MM.1S (cell line): ENCODE measurements around the gene USP20.

Experiments used
- DNase-seq: peaks from one replicate; pipeline ENCODE4 v3.0.0-alpha.2; 2015
- H2AFZ ChIP-seq: fragments of 300-600 bp; sonication (generic); 2 replicates; pipeline ENCODE4 v1.6.0; 2016; ENCODE audit warnings: antibody characterized with exemption, low read length
- H3F3A ChIP-seq: fragments of 300-600 bp; sonication (generic); 2 replicates; pipeline ENCODE4 v1.6.1; 2016; ENCODE audit warnings: mild to moderate bottlenecking, antibody characterized with exemption, low read length, moderate library complexity, mixed read lengths; ENCODE audit not compliant: insufficient read depth
- H3K27ac ChIP-seq: fragments of 300-600 bp; sonication (generic); 2 replicates; pipeline ENCODE4 v1.5.1; 2016; ENCODE audit warnings: mild to moderate bottlenecking, low read length
- H3K27me3 ChIP-seq: fragments of 300-600 bp; sonication (generic); replicated peaks from 2 replicates; pipeline ENCODE4 v1.6.0; 2016; ENCODE audit warnings: low read length; ENCODE audit not compliant: insufficient read depth
- H3K36me3 ChIP-seq: fragments of 300-600 bp; sonication (generic); replicated peaks from 2 replicates; pipeline ENCODE4 v1.6.1; 2016; ENCODE audit warnings: mild to moderate bottlenecking, low read length, mixed read lengths; ENCODE audit not compliant: insufficient read depth
- H3K4me1 ChIP-seq: fragments of 300-600 bp; sonication (generic); 2 replicates; pipeline ENCODE4 v1.6.1; 2016; ENCODE audit warnings: low read length, mixed read lengths
- H3K4me2 ChIP-seq: fragments of 300-600 bp; sonication (generic); 2 replicates; pipeline ENCODE4 v1.6.0; 2016; ENCODE audit warnings: low read depth, low read length
- H3K4me3 ChIP-seq: fragments of 300-600 bp; sonication (generic); 2 replicates; pipeline ENCODE4 v1.5.1; 2016; ENCODE audit warnings: low read length, mixed read lengths
- H3K79me2 ChIP-seq: fragments of 300-600 bp; sonication (generic); 2 replicates; pipeline ENCODE4 v1.6.1; 2016; ENCODE audit warnings: mixed run types, low read length, mixed read lengths
- H3K9ac ChIP-seq: fragments of 300-600 bp; sonication (generic); 2 replicates; pipeline ENCODE4 v1.6.1; 2016; ENCODE audit warnings: low read length, mixed read lengths
- H3K9me2 ChIP-seq: fragments of 300-600 bp; sonication (generic); replicated peaks from 2 replicates; pipeline ENCODE4 v1.6.1; 2016; ENCODE audit warnings: mild to moderate bottlenecking, low read length, mixed read lengths; ENCODE audit not compliant: insufficient read depth
- H3K9me3 ChIP-seq: fragments of 300-600 bp; sonication (generic); replicated peaks from 2 replicates; pipeline ENCODE4 v1.6.1; 2016; ENCODE audit warnings: mild to moderate bottlenecking, low read length, mixed read lengths; ENCODE audit not compliant: insufficient read depth
- H4K20me1 ChIP-seq: fragments of 300-600 bp; sonication (generic); 2 replicates; pipeline ENCODE4 v1.6.1; 2016; ENCODE audit warnings: mild to moderate bottlenecking, low read length, moderate library complexity, mixed read lengths; ENCODE audit not compliant: insufficient read depth
- EZH2 ChIP-seq: fragments of 300-600 bp; sonication (generic); optimal IDR thresholded peaks from 2 replicates; pipeline ENCODE3; 2017; ENCODE audit warnings: low read depth, mild to moderate bottlenecking, antibody characterized with exemption, low read length, mixed read lengths
- EZH2phosphoT487 ChIP-seq: fragments of 300-600 bp; sonication (generic); IDR thresholded peaks from 2 replicates; pipeline ENCODE4 v1.6.1; 2018; ENCODE audit warnings: antibody characterized with exemption, low read length
- TF ChIP-seq, protein P1 (sequence below): fragments of 300-600 bp; sonication (generic); IDR thresholded peaks from 2 replicates; pipeline ENCODE4 v1.5.1; 2016; ENCODE audit warnings: antibody characterized with exemption, low read length, mixed read lengths

Gene USP20

DNA sequence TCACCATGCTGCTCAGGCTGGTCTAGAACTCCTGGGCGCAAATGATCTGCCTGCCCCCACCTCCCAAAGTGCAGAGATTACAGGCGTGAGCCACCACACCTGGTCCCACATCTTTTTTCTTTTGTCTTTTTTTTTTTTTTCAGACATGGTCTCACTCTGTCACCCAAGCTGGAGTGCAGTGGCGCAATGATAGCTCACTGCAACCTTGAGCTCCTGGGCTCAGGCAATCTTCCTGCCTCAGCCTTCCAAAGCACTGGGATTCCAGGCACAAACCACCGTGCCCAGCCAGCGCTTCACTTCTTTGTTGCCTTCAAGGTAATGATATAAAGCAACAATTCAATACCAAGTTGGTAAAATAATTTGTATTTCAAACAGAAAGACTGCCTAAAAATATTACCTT, 78.8 kb downstream of the USP20 start:
- no peaks in the 10 kb centered on the region for H3K36me3 ChIP-seq
- no peak for DNase-seq
- no peaks in the 10 kb centered on the region for H3K9me3 ChIP-seq
- H3F3A ChIP-seq, result peaks cover 2% of the 10 kb centered on the region
- H3K27me3 ChIP-seq, result no peaks in the 10 kb centered on the region
- no peak overlapping the region for H3K27ac ChIP-seq
- peaks cover 11% of the 10 kb centered on the region for H3K4me1 ChIP-seq
- TF ChIP-seq, protein P1, sequence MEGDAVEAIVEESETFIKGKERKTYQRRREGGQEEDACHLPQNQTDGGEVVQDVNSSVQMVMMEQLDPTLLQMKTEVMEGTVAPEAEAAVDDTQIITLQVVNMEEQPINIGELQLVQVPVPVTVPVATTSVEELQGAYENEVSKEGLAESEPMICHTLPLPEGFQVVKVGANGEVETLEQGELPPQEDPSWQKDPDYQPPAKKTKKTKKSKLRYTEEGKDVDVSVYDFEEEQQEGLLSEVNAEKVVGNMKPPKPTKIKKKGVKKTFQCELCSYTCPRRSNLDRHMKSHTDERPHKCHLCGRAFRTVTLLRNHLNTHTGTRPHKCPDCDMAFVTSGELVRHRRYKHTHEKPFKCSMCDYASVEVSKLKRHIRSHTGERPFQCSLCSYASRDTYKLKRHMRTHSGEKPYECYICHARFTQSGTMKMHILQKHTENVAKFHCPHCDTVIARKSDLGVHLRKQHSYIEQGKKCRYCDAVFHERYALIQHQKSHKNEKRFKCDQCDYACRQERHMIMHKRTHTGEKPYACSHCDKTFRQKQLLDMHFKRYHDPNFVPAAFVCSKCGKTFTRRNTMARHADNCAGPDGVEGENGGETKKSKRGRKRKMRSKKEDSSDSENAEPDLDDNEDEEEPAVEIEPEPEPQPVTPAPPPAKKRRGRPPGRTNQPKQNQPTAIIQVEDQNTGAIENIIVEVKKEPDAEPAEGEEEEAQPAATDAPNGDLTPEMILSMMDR, result no peak
- TF ChIP-seq EZH2phosphoT487 (no peak), EZH2 (no peak)
- H4K20me1 ChIP-seq, result no peaks in the 10 kb centered on the region
- no peaks in the 10 kb centered on the region for H3K79me2 ChIP-seq
- H3K4me2 ChIP-seq, result no peak overlapping the region
- H2AFZ ChIP-seq, result no peak overlapping the region
- no peak overlapping the region for H3K9ac ChIP-seq
- no peak overlapping the region for H3K4me3 ChIP-seq
- no peaks in the 10 kb centered on the region for H3K9me2 ChIP-seq

GRCh38 chr9:129916707-129917106, 81.4 kb downstream of the USP20 start:
- Histone ChIP-seq H3K9me2 (no peaks in the 10 kb centered on the region), H3K9me3 (no peaks in the 10 kb centered on the region), H3K4me2 (no peak overlapping the region), H3K27ac (no peak overlapping the region), H4K20me1 (no peaks in the 10 kb centered on the region), H3K9ac (no peak overlapping the region), H3K4me1 (no peaks in the 10 kb centered on the region), H2AFZ (no peak overlapping the region), H3K36me3 (no peaks in the 10 kb centered on the region), H3K4me3 (no peak overlapping the region), H3K79me2 (no peaks in the 10 kb centered on the region), H3F3A (no peaks in the 10 kb centered on the region), H3K27me3 (no peaks in the 10 kb centered on the region)
- TF ChIP-seq EZH2phosphoT487, result no peak
- no peak for DNase-seq

- no peaks in the 10 kb centered on the region for H3K36me3 ChIP-seq
- H3K4me3 ChIP-seq, result no peak overlapping the region
- H3K9ac ChIP-seq, result no peak overlapping the region
- no peaks in the 10 kb centered on the region for H3K9me3 ChIP-seq
- H2AFZ ChIP-seq, result no peak overlapping the region
- no peaks in the 10 kb centered on the region for H3F3A ChIP-seq
- H4K20me1 ChIP-seq, result no peaks in the 10 kb centered on the region
- H3K79me2 ChIP-seq, result no peaks in the 10 kb centered on the region
- no peaks in the 10 kb centered on the region for H3K4me1 ChIP-seq
- H3K4me2 ChIP-seq, result no peak overlapping the region
- H3K27me3 ChIP-seq, result no peaks in the 10 kb centered on the region
- TF ChIP-seq EZH2phosphoT487, result no peak
- no peak for TF ChIP-seq EZH2
- TF ChIP-seq, protein P1, result no peak
- no peak overlapping the region for H3K27ac ChIP-seq
- DNase-seq, result no peak
- no peaks in the 10 kb centered on the region for H3K9me2 ChIP-seq
Observed at GRCh38 chr9:129918296-129918950, 83.2 kb downstream of the USP20 start.

- Histone ChIP-seq H2AFZ (no peak overlapping the region), H3K9me2 (no peaks in the 10 kb centered on the region), H3K27me3 (no peaks in the 10 kb centered on the region), H3K9me3 (no peaks in the 10 kb centered on the region), H3K4me3 (no peak overlapping the region), H3K79me2 (no peaks in the 10 kb centered on the region), H3K9ac (no peak overlapping the region), H3F3A (no peaks in the 10 kb centered on the region), H3K36me3 (0 out of 2 replicates have a peak, but pooled peaks cover 1% of the 10 kb centered on the region), H4K20me1 (no peaks in the 10 kb centered on the region), H3K4me2 (no peak overlapping the region), H3K4me1 (no peaks in the 10 kb centered on the region), H3K27ac (no peak overlapping the region)
- DNase-seq, result no peak
- TF ChIP-seq EZH2phosphoT487 (no peak), EZH2 (no peak)
- TF ChIP-seq, protein P1, result no peak
Observed at GRCh38 chr9:129919277-129919676, 84.0 kb downstream of the USP20 start.
